ENCODE data around the gene PRR29.
"Not testable (repeated sequence)": the region's sequence is repeated elsewhere in the genome, so short reads cannot be mapped to it uniquely, and the experiment has no call there.

- not testable (repeated sequence) for TF ChIP-seq CTCF (conservative IDR thresholded peaks at IDR 0.05 in 1 of 2, IDR thresholded peaks at IDR 0.05 in 1 of 2; ENCODE audit: low read depth in 1 of 2, low read length in 2 of 2); EZH2 (IDR thresholded peaks at IDR 0.05; ENCODE audit: low read length, missing control alignments)
Measured at GRCh38 chr17:64019551-64019961, 21.4 kb downstream of the PRR29 start.

All from fibroblast of lung (primary cell).